ENCODE data around the gene NKAIN4. TPM values are rescaled to one million over a fixed set of nuclear protein-coding genes. Genes with fewer than 3 reads are reported as not detected.

The NKAIN4 gene
- total and polyA plus RNA-seq, 2 donors from 2014 or later, result 29.7 to 107 TPM

- DNase-seq, result no peak
- Histone ChIP-seq H3K27me3 (ENCODE audit: control insufficient read depth, insufficient read depth, low read length) (no peaks in the 10 kb centered on the region), H3K9me3 (ENCODE audit: control insufficient read depth in 2 of 3, insufficient read depth in 1 of 3, low read length in 3 of 3) (no peaks in the 10 kb centered on the region), H3K4me1 (ENCODE audit: control insufficient read depth in 2 of 3, insufficient read depth in 2 of 3, low read depth in 1 of 3, low read length in 3 of 3) (peaks cover 0 to 13% (median 9%) of the 10 kb centered on the region in 3 donors), H3K36me3 (ENCODE audit: control insufficient read depth in 2 of 3, insufficient read depth in 3 of 3, low read length in 3 of 3) (peaks cover 0 to 9% (median 2%) of the 10 kb centered on the region in 3 donors), H3K27ac (ENCODE audit: low read depth in 2 of 2, low read length in 2 of 2) (no peak overlapping the region), H3K4me3 (ENCODE audit: low read length in 3 of 3) (peak overlapping the region; percentile 64 to 85 (median 73)), H3K9ac (ENCODE audit: low read length in 3 of 3) (peak overlapping the region; percentile 47 to 81 (median 80))
- FAIRE-seq, result no peak
- intact Hi-C loops (cut with DNase I), result no loop called here
- TF ChIP-seq, protein P1, sequence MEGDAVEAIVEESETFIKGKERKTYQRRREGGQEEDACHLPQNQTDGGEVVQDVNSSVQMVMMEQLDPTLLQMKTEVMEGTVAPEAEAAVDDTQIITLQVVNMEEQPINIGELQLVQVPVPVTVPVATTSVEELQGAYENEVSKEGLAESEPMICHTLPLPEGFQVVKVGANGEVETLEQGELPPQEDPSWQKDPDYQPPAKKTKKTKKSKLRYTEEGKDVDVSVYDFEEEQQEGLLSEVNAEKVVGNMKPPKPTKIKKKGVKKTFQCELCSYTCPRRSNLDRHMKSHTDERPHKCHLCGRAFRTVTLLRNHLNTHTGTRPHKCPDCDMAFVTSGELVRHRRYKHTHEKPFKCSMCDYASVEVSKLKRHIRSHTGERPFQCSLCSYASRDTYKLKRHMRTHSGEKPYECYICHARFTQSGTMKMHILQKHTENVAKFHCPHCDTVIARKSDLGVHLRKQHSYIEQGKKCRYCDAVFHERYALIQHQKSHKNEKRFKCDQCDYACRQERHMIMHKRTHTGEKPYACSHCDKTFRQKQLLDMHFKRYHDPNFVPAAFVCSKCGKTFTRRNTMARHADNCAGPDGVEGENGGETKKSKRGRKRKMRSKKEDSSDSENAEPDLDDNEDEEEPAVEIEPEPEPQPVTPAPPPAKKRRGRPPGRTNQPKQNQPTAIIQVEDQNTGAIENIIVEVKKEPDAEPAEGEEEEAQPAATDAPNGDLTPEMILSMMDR (IDR thresholded peaks at IDR 0.05; ENCODE audit: borderline replicate concordance, extremely low read depth, insufficient read depth), result no peak
Measured at GRCh38 chr20:63273635-63274380, 19.5 kb upstream of the NKAIN4 start.

DNA sequence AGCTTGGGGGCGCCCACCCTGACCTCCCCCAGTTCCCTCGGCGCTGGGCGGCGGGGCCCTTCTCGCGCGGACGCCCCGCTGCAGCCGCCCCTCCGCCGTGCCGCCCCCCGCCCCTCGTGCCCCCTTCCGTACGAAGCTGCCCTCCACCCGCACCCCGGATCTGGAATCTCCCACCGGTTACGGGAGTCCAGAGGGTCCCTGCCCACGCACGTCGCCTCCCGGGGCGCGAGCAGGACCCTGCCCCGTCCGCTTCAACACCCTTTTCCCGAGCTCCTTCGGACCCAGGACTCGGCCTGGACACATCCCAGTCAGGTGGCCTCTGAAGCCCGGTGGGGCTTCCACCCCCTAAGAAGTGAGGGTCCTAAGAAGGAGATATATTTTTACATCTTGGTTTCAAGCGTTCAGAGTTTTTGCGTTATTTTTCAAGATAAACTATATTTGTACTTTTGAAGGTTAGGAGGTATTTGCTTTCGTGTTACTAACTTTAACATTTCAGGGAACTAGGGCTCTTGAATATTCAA, 18.9 kb upstream of the NKAIN4 start:
- H3K4me1 ChIP-seq (ENCODE audit: control insufficient read depth in 2 of 3, insufficient read depth in 2 of 3, low read depth in 1 of 3, low read length in 3 of 3), result peaks cover 0 to 13% (median 9%) of the 10 kb centered on the region in 3 donors
- H3K9ac ChIP-seq (ENCODE audit: low read length in 3 of 3), result peak overlapping the region; percentile 47 to 81 (median 80)
- H3K36me3 ChIP-seq (ENCODE audit: control insufficient read depth in 2 of 3, insufficient read depth in 3 of 3, low read length in 3 of 3), result peaks cover 0 to 7% (median 2%) of the 10 kb centered on the region in 3 donors
- TF ChIP-seq, protein P1 (IDR thresholded peaks at IDR 0.05; ENCODE audit: borderline replicate concordance, extremely low read depth, insufficient read depth), result no peak
- intact Hi-C loops (cut with DNase I), result no loop called here
- H3K27me3 ChIP-seq (ENCODE audit: control insufficient read depth, insufficient read depth, low read length), result no peaks in the 10 kb centered on the region
- FAIRE-seq, result no peak
- no peaks in the 10 kb centered on the region for H3K9me3 ChIP-seq (ENCODE audit: control insufficient read depth in 2 of 3, insufficient read depth in 1 of 3, low read length in 3 of 3)
- H3K27ac ChIP-seq (ENCODE audit: low read depth in 2 of 2, low read length in 2 of 2), result no peak overlapping the region
- peak overlapping the region; percentile 64 to 85 (median 73) for H3K4me3 ChIP-seq (ENCODE audit: low read length in 3 of 3)
- DNase-seq, result peak in 1 of 5 donors; percentile 61

- Histone ChIP-seq H3K4me1 (ENCODE audit: control insufficient read depth in 2 of 3, insufficient read depth in 2 of 3, low read depth in 1 of 3, low read length in 3 of 3) (peaks cover under 1 to 13% (median 9%) of the 10 kb centered on the region in 3 donors), H3K27me3 (ENCODE audit: control insufficient read depth, insufficient read depth, low read length) (no peaks in the 10 kb centered on the region), H3K9ac (ENCODE audit: low read length in 3 of 3) (peak within 1 kb of the TSS; percentile 47 to 81 (median 80)), H3K4me3 (ENCODE audit: low read length in 3 of 3) (peak within 1 kb of the TSS; percentile 64 to 85 (median 73)), H3K27ac (ENCODE audit: low read depth in 2 of 2, low read length in 2 of 2) (no peak within 1 kb of the TSS), H3K36me3 (ENCODE audit: control insufficient read depth in 2 of 3, insufficient read depth in 3 of 3, low read length in 3 of 3) (peaks cover 0 to 7% (median 2%) of the 10 kb centered on the region in 3 donors), H3K9me3 (ENCODE audit: control insufficient read depth in 2 of 3, insufficient read depth in 1 of 3, low read length in 3 of 3) (no peaks in the 10 kb centered on the region)
- FAIRE-seq (no peak), DNase-seq (peak; percentile 95 to 98 (median 96))
- intact Hi-C loops (cut with DNase I), result no loop called here
- TF ChIP-seq, protein P1 (IDR thresholded peaks at IDR 0.05; ENCODE audit: borderline replicate concordance, extremely low read depth, insufficient read depth), result no peak
Measured at GRCh38 chr20:63272105-63273058, 18.1 kb upstream of the NKAIN4 start, which contains the start of gene ARFGAP1. Gene ARFGAP1, plus strand, starts transcription at chr20:63272813. Its CDS starts 2,768 bp downstream, at chr20:63275581.

All from kidney (tissue), 14 donors.